IPS-18c (cell line): ENCODE measurements around the gene ARMH3.

Experiments
- H3K4me3 ChIP-seq: 2 replicates; pipeline ENCODE4 v1.7.0; 2013; ENCODE audit warnings: low read depth, mild to moderate bottlenecking, low read length, moderate library complexity; ENCODE audit not compliant: insufficient read depth
- H3K9me3 ChIP-seq: one replicate; pipeline ENCODE4 v1.6.1; 2013; ENCODE audit warnings: mild to moderate bottlenecking, low read length, moderate library complexity; ENCODE audit not compliant: control insufficient read depth, insufficient read depth

Gene ARMH3

GRCh38 chr10:101894742-101895141 lies 161.2 kb downstream of the ARMH3 start:
- H3K4me3 ChIP-seq: no peak overlapping the region
- peaks cover 2% of the 10 kb centered on the region for H3K9me3 ChIP-seq

GRCh38 chr10:101894266-101894665 lies 161.7 kb downstream of the ARMH3 start:
- Histone ChIP-seq H3K4me3 (no peak overlapping the region), H3K9me3 (peaks cover 2% of the 10 kb centered on the region)

DNA sequence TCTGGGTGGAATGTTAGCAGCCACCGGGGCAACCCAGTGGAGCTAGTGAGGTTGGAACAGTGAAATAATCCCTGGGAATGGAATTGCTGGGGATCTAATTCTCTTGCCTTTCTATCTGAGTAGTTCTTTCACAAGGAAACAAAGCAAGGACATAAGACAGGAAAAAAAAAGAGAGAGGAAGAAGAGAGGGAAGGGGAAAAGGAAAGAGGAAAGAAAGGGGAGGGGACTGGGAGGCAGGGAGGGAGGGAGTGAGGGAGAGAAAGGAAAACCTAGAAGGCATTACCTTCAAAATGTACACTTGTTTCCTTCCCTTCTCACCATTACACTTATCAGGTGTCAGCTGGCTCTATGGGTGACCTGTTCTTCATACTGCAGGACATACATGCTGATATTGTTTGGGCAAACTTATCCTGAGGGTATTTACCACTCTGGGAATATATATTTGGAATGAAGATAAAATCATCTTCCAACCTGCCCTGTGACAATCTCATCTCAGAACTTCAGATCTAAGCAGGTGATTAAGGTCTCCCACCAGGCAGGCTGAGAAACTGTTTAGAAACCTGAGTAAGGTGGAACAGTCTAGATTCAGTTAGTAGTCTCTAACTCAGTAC lies 162.4 kb downstream of the ARMH3 start:
- no peak overlapping the region for H3K4me3 ChIP-seq

GRCh38 chr10:101892782-101893391 lies 163.1 kb downstream of the ARMH3 start:
- H3K4me3 ChIP-seq: no peak overlapping the region
- H3K9me3 ChIP-seq: peaks cover 2% of the 10 kb centered on the region

More for the DNA sequence above, 162.4 kb downstream of the ARMH3 start:
- peaks cover 2% of the 10 kb centered on the region for H3K9me3 ChIP-seq

GRCh38 chr10:101889256-101890210 lies 166.4 kb downstream of the ARMH3 start:
- Histone ChIP-seq H3K9me3 (no peaks in the 10 kb centered on the region), H3K4me3 (no peak overlapping the region)

DNA sequence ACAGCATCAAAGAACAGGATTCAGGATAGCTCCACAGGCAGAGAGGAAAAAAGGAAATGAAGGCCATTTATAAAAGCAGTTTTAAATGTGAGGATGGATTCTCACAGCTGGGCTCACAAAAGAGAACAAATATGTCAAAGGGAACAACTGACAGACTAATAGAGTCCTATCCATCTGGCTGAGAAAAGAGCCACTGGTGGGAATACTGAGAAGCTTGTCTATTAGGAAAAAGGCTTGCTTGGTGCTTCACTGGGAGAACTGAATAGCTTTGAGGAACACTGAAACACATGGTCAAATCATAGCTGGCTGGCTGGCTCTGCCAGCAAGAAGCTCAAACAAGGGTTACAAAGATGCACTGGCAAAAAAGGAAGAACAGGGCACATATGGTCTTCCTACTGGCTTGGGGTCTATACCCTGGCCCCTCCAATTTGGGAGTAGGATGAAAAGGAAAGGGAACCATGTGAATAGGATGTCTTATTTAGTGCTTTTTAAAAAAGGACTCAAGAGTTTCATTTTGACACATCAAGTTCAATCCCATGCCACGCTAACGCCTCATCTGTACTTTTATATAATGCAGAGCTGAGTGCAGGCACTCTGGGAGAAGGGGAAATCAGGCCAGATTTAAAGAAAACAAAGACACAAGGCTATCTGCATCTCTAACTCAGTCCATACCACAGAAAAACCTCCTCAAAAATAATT lies 167.6 kb downstream of the ARMH3 start:
- no peak overlapping the region for H3K4me3 ChIP-seq
- no peaks in the 10 kb centered on the region for H3K9me3 ChIP-seq

DNA sequence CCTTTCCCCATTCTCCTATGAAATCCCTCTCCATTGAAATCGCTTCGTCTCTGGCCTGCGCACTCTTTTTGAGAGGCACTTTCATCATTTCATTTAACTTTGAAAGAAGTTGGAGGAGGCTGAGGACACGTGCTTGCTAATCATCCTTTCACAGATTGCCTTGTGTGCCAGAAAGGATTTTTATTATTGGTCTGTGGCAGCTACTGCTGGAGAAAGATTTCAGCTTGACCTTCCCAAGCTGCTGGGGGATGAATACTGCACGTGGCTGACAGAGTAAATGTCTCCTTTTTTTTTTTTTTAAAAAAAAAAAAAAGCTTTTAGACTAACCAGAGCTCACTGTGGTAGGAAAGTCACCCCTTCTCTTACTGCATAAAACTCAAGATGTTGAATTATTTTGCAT lies 168.2 kb downstream of the ARMH3 start:
- Histone ChIP-seq H3K4me3 (no peak overlapping the region), H3K9me3 (no peaks in the 10 kb centered on the region)

GRCh38 chr10:101886521-101887312 lies 169.3 kb downstream of the ARMH3 start:
- H3K4me3 ChIP-seq: no peak overlapping the region
- H3K9me3 ChIP-seq: no peaks in the 10 kb centered on the region

DNA sequence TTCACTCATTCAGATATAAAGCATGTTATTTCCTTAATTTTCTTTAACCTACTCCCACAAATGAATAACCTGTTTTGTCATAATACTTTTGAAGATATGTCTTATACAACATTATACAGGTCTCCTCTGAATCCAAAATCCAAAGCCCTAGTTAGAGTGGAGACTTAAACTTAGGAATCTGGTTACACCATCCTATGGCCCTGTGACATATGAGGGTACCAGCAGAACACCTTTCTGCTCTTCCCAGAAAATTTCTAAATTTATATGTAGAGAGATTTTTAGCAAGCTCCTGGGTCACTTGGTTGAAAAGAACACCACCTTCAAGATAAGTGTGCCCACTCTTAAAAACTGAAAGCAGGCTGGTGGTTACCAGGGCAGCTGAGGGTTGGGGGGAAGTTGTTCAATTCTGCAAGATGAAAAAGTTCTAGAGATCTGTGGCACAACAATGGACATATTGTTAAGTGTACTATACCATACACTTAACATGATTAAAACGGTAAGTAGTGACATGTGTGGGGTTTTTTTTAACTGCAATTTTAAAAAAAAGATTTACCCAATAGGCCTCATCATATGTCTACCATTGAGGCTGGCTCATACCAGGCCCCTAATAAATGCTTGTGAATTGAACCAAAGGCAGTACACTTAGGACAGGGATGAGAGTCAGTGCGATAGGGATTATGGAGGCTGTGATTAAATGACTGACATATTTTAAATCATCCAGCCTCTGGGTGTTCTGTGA lies 174.8 kb downstream of the ARMH3 start:
- no peak overlapping the region for H3K4me3 ChIP-seq
- H3K9me3 ChIP-seq: no peaks in the 10 kb centered on the region

- Histone ChIP-seq H3K9me3 (no peaks in the 10 kb centered on the region), H3K4me3 (no peak overlapping the region)
Observed at GRCh38 chr10:101880232-101880573, 175.8 kb downstream of the ARMH3 start.

- H3K9me3 ChIP-seq: no peaks in the 10 kb centered on the region
Observed at GRCh38 chr10:101879456-101880231, 176.3 kb downstream of the ARMH3 start.

GRCh38 chr10:101878869-101879268 lies 177.1 kb downstream of the ARMH3 start:
- H3K4me3 ChIP-seq: no peak overlapping the region
- H3K9me3 ChIP-seq: no peaks in the 10 kb centered on the region

More at GRCh38 chr10:101879456-101880231, 176.3 kb downstream of the ARMH3 start:
- H3K4me3 ChIP-seq: no peak overlapping the region

- Histone ChIP-seq H3K9me3 (no peaks in the 10 kb centered on the region), H3K4me3 (no peak overlapping the region)
Observed at GRCh38 chr10:101875068-101875688, 180.8 kb downstream of the ARMH3 start.

DNA sequence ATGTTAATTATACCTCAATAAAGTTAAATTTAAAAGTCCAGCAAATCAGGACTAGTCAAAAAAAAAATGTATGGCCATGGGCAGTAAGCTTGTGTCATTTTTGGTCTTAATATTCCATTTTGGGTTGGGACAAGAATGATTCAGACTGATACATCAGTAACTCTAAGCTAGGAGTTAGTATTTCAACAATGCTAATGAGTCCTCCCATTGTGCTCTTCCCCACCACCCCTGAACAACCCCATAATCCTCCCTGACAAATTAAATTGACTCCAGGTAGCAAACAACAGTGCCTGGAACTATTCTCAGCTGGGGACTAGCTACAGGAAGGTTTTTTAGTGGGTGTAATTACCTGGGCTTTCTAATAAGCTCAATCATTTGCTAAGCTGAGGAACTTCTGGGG lies 181.7 kb downstream of the ARMH3 start:
- Histone ChIP-seq H3K9me3 (no peaks in the 10 kb centered on the region), H3K4me3 (no peak overlapping the region)

DNA sequence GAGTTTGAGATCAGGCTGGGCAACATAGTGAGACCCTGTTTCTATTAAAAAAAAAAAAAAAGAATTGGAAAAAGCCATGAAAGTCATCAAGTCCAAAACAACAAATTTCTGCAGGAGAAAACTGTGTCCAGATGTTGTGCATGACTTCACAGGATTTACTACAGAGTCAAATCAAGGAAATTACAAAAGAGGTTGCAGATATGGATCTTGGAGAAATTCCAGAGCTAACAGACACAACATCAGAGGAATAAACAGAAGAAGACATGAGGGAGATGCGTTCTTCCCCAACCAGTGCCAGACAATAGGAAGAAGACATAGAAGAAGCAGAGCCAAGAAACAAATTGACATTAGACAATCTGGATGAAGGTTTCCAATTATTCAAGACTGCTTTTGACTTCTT lies 188.0 kb downstream of the ARMH3 start:
- no peaks in the 10 kb centered on the region for H3K9me3 ChIP-seq
- H3K4me3 ChIP-seq: no peak overlapping the region
